ENCODE measurements around the gene PLP2. TPM values are rescaled to one million over a fixed set of nuclear protein-coding genes. Genes with fewer than 3 reads are reported as not detected.
A peak's percentile ranks its signal among the peaks of the same experiment; 100 is the strongest.
"Not testable (repeated sequence)": the region's sequence is repeated elsewhere in the genome, so short reads cannot be mapped to it uniquely, and the experiment has no call there.

The PLP2 gene
- total RNA-seq, 4 donors from 2014 or later, result 57.9 to 78.7 (median 67.9) TPM

- no peak overlapping the region for H3K27ac ChIP-seq
- H3K27me3 ChIP-seq, result no peaks in the 10 kb centered on the region
- WGBS, 2 donors (ENCODE audit: low coverage in 1 of 2), result 84 to 90% methylated on average over 2 to 9 of the region's 13 CpGs
- H3K36me3 ChIP-seq, result no peaks in the 10 kb centered on the region
- H3K9me3 ChIP-seq, result no peaks in the 10 kb centered on the region
- no peaks in the 10 kb centered on the region for H3K4me1 ChIP-seq
- H3K4me3 ChIP-seq, result no peak overlapping the region
- ATAC-seq, result no peak
- TF ChIP-seq EP300 (IDR thresholded peaks at IDR 0.05) (no peak), POLR2AphosphoS5 (IDR thresholded peaks at IDR 0.05) (no peak)
These were observed 23.8 kb upstream of the PLP2 start for GRCh38 chrX:49147936-49148335.

DNA sequence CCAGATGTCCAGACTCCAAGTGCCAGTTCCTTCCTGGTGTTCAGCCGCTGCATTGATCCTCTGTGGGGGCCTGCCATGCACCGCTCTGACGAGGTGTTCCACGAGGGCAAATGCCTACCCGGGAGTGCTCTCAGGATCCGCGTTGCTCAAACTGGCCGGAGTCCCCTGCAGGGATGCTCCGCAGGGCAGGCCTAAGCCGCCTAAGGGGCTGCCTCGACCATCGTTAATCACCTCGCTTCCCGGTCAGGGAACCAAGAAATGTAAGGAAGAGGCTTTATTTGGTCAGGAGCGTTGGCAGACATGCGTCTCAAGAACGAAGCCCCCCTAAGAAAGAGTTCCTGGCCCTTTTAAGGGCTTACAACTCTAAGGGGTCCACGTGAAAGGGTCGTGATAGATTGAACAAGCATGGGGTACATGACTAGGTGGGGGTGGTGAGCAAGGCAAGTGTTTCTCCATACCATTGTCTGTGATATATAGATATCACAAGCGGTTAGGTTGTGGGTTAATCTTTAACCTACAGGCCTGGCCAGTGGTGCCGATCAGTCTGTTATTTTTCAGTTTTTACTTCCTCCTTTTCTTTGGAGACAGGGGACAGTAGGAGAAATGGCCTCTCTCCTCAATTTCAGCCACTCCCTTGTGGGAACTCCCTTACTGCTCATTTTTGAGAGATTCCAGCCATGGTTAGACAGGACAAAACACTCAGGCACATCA, 23.2 kb upstream of the PLP2 start:
- not testable (repeated sequence) for H3K27me3 ChIP-seq, H3K9me3 ChIP-seq, H3K27ac ChIP-seq, H3K4me1 ChIP-seq, H3K4me3 ChIP-seq, ATAC-seq, H3K36me3 ChIP-seq
- 79 to 83% methylated on average over 2 to 4 of the region's 21 CpGs for WGBS, 2 donors (ENCODE audit: low coverage in 1 of 2)

DNA sequence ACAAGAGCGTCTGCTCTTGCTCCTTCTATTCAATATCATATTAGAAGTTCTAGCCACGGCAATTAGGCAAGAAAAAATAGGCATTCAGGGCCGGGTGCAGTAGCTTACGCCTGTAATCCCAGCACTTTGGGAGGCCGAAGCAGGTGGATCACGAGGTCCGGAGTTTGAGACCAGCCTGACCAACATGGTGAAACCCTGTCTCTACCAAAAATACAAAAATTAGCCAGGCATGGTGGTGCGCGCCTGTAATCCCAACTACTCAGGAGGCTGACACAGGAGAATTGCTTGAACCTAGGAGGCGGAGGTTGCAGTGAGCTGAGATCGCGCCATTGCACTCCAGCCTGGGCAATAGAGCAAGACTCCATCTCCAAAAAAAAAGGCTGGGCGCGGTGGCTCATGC, 22.4 kb upstream of the PLP2 start:
- not testable (repeated sequence) for H3K27me3 ChIP-seq, H3K4me1 ChIP-seq, H3K9me3 ChIP-seq, H3K36me3 ChIP-seq, ATAC-seq, H3K27ac ChIP-seq, H3K4me3 ChIP-seq
- WGBS, 2 donors (ENCODE audit: low coverage in 1 of 2), result 92 to 96% methylated on average over 3 to 9 of the region's 14 CpGs

- no peaks in the 10 kb centered on the region for H3K27me3 ChIP-seq
- no peaks in the 10 kb centered on the region for H3K36me3 ChIP-seq
- no peak for ATAC-seq
- no peak overlapping the region for H3K4me3 ChIP-seq
- TF ChIP-seq EP300 (IDR thresholded peaks at IDR 0.05) (no peak), CTCF (IDR thresholded peaks at IDR 0.05) (no peak), POLR2A (IDR thresholded peaks at IDR 0.05) (no peak), POLR2AphosphoS5 (IDR thresholded peaks at IDR 0.05) (no peak)
- H3K27ac ChIP-seq, result no peak overlapping the region
- WGBS, 2 donors (ENCODE audit: low coverage in 1 of 2), result no CpG with 5 or more reads among the region's 1 CpG
- H3K4me1 ChIP-seq, result peaks cover 0 to 10% (median 0%) of the 10 kb centered on the region in 3 donors
- H3K9me3 ChIP-seq, result no peaks in the 10 kb centered on the region
These were observed 18.2 kb upstream of the PLP2 start for GRCh38 chrX:49153467-49153866.

DNA sequence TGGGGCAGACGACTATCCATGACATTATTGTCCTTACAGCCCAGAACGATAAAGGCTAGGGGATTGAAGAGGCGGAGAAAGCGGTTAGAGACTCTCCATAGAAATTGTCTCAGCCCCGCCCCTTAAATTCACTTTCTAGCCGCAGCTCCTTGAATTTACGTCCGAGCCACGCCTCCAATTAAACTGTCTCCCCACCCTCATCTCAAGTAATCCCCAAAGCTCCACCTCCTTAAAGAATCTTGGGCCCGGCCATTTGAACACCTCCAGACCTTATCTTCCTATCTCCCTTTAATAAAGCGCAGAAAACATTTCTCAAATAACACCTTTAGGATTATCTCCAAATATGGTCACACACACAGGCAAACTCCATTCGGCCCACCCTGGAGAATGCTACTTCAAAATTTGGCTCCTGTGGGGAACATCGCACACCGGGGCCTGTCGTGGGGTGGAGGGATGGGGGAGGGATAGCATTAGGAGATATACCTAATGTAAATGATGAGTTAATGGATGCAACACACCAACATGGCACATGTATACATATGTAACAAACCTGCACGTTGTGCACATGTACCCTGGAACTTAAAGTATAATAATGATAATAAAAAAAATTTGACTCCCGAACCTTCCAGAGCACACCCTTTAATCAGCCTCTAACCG, 16.3 kb upstream of the PLP2 start:
- Histone ChIP-seq H3K4me1 (peaks cover 0 to 10% (median 0%) of the 10 kb centered on the region in 3 donors), H3K9me3 (no peaks in the 10 kb centered on the region), H3K4me3 (peak overlapping the region; percentile 57 to 75), H3K36me3 (no peaks in the 10 kb centered on the region), H3K27me3 (no peaks in the 10 kb centered on the region), H3K27ac (peak overlapping the region; percentile 90 to 99 (median 95))
- TF ChIP-seq POLR2A (IDR thresholded peaks at IDR 0.05) (no peak), POLR2AphosphoS5 (IDR thresholded peaks at IDR 0.05) (no peak), EP300 (IDR thresholded peaks at IDR 0.05) (no peak), CTCF (IDR thresholded peaks at IDR 0.05) (no peak)
- WGBS, 2 donors (ENCODE audit: low coverage in 1 of 2), result 0 to 33% methylated on average over 6 to 10 of the region's 18 CpGs
- peak; percentile 60 for ATAC-seq

DNA sequence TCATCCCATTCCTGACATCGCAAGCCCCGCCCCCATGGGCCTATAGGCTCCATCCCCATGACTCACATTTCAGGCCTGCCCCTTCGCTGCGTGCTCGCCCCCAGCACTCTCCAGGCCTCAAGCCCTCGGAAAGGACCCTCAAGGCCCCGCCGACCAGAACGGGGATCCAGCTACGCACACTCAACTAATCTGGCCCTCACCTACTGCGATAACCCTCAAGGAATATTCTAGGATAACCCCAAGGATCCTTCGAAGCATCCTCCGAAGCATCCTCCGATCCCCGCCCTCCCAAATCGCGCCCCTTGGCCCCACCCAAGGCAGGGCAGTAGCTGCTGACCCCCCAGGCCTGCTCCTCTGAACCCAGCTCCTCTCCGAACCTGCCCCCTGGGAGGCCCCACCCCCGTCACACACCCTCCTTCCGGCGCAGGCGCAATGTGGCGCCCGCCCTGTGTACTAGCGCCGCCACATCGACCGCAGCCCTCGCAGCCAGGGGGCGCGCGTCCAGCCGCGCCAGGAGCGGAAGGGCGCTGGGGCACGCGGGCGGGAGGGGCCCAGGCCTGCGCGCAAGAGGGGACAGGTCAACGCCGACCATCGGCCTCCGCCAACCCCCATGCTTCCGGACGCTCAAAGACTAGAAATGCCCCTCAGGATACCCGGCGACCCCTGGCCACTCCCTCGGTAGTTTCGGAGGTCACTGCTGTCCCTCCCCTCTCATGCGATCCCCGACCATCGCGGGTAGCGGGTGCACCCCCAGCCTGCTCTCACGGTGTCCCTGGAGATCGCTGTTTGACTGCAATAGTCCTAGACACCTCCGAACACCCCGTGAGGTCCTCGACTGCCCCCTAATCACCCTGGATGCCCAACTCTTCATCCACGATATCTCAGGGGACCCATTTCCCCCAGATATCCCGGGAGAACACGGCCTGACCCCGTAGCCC, 15.5 kb upstream of the PLP2 start:
- ATAC-seq, result peak; percentile 93
- WGBS, 2 donors (ENCODE audit: low coverage in 1 of 2), result 61% methylated on average over 7 of the region's 65 CpGs; no CpG with 5 or more reads in 1 of the 2 donors
- Histone ChIP-seq H3K27ac (peak overlapping the region; percentile 90 to 99 (median 95)), H3K27me3 (no peaks in the 10 kb centered on the region), H3K9me3 (no peaks in the 10 kb centered on the region), H3K36me3 (no peaks in the 10 kb centered on the region), H3K4me1 (peaks cover 0 to 10% (median 0%) of the 10 kb centered on the region in 3 donors), H3K4me3 (peak overlapping the region; percentile 57 to 75)
- TF ChIP-seq POLR2AphosphoS5 (IDR thresholded peaks at IDR 0.05), result peak; percentile 53
- peak; percentile 58 to 89 (median 84) for TF ChIP-seq CTCF (IDR thresholded peaks at IDR 0.05)
- TF ChIP-seq POLR2A (IDR thresholded peaks at IDR 0.05), result peak; percentile 19 to 48
- TF ChIP-seq EP300 (IDR thresholded peaks at IDR 0.05), result no peak
